Panc1 (cell line): ENCODE data around the gene SDK1. TPM values are rescaled to one million over a fixed set of nuclear protein-coding genes. Genes with fewer than 3 reads are reported as not detected.

Experiments
- ATAC-seq: fragments of 200-7000 bp; cut with Tn5 transposase; 2 replicates; pipeline ENCODE4 v1.9.1; 2020; ENCODE audit warnings: mild to moderate bottlenecking, moderate library complexity
- BruUV-seq: library from RNA; stranded (reverse); fragments of 400-500 nt; replicated peaks from 2 replicates; lab custom pipeline; 2021; lab: Mats Ljungman, UMichigan
- CTCF ChIA-PET: fragments of 300-600 bp; sonication (Branson Sonifier 250); formaldehyde crosslinking; loops from one replicate; lab custom pipeline; 2022; ENCODE audit warnings: antibody characterized with exemption; lab: Charles Lee
- POLR2A ChIA-PET: fragments of 300-600 bp; sonication (Branson Sonifier 250); formaldehyde crosslinking; loops from one replicate; lab custom pipeline; 2022; ENCODE audit warnings: antibody characterized with exemption; lab: Charles Lee
- DNase-seq: peaks from one replicate; pipeline ENCODE4 v3.0.0-alpha.2; 2010; ENCODE audit warnings: low read depth, low spot score
- H3K27ac ChIP-seq: 2 replicates; pipeline ENCODE4 v1.5.1; 2011; ENCODE audit warnings: mild to moderate bottlenecking, low read length, inconsistent platforms
- H3K27me3 ChIP-seq: fragments of 200-500 bp; sonication (Bioruptor generic); 2 replicates; pipeline ENCODE4 v1.6.0; 2014; ENCODE audit warnings: low read length, inconsistent platforms; ENCODE audit not compliant: control insufficient read depth, insufficient read depth
- H3K36me3 ChIP-seq: fragments of 200-500 bp; sonication (Bioruptor generic); 2 replicates; pipeline ENCODE4 v1.5.1; 2014; ENCODE audit warnings: inconsistent platforms, mild to moderate bottlenecking, low read length, moderate library complexity; ENCODE audit not compliant: control insufficient read depth, insufficient read depth
- H3K4me1 ChIP-seq: 2 replicates; pipeline ENCODE4 v1.5.1; 2011; ENCODE audit warnings: inconsistent platforms, mild to moderate bottlenecking, low read length, moderate library complexity; ENCODE audit not compliant: control insufficient read depth, insufficient read depth
- H3K4me3 ChIP-seq, 2 experiments: 2 replicates each; pipeline ENCODE4 v1.5.1; 2011 to 2012; ENCODE audit warnings: low read depth in 2 of 2, low read length in 2 of 2, mild to moderate bottlenecking in 2 of 2, inconsistent platforms in 1 of 2, moderate library complexity in 1 of 2
- H3K9me3 ChIP-seq: fragments of 200-500 bp; sonication (Bioruptor generic); 2 replicates; pipeline ENCODE4 v1.5.1; 2014; ENCODE audit warnings: low read depth, mild to moderate bottlenecking, inconsistent platforms, low read length, moderate library complexity; ENCODE audit not compliant: control insufficient read depth, insufficient read depth
- CTCF ChIP-seq: fragments of 450-650 bp; IDR thresholded peaks from 2 replicates; pipeline ENCODE4 v1.5.1; 2017; ENCODE audit warnings: mild to moderate bottlenecking
- POLR2AphosphoS5 ChIP-seq: IDR thresholded peaks from 2 replicates; pipeline ENCODE4 v1.6.1; 2012; ENCODE audit warnings: mild to moderate bottlenecking, low read depth, low read length, moderate library complexity
- SIN3A ChIP-seq: IDR thresholded peaks from 2 replicates; pipeline ENCODE4 v1.6.1; 2012; ENCODE audit warnings: low read depth, mild to moderate bottlenecking, low read length, moderate library complexity, borderline replicate concordance; ENCODE audit not compliant: insufficient read depth
- TCF7L2 ChIP-seq: IDR thresholded peaks from 2 replicates; pipeline ENCODE4 v1.6.1; 2011; ENCODE audit warnings: mild to moderate bottlenecking, low read depth, low read length, inconsistent platforms
- in situ Hi-C: cut with HindIII; loops from 2 replicates; pipeline ENCODE4 v1.10.0; 2016; ENCODE audit warnings: low sequenced_read_pairs, low pct_unique_long_range_greater_than_20kb
- intact Hi-C: fragments of 100-400 bp; cut with micrococcal nuclease; formaldehyde crosslinking; loops from one replicate; pipeline ENCODE4 v1.10.0; 2022; ENCODE audit not compliant: unreplicated experiment
- total RNA-seq: library from RNA; stranded (reverse); gene quantifications from one replicate; pipeline ENCODE4 v1.2.1, GENCODE V29; 2021; ENCODE audit not compliant: unreplicated experiment
- TF ChIP-seq, protein P1 (sequence below), 2 experiments: IDR thresholded peaks; 2 replicates each; pipeline ENCODE4 v1.6.1; 2011 to 2012; ENCODE audit warnings: low read depth in 2 of 2, control low read depth in 1 of 2, low read length in 1 of 2, mild to moderate bottlenecking in 1 of 2, moderate library complexity in 1 of 2; ENCODE audit not compliant: insufficient read depth in 1 of 2

SDK1 gene
- total RNA-seq, 1 experiment from 2014 or later, result 47.4 TPM

DNA sequence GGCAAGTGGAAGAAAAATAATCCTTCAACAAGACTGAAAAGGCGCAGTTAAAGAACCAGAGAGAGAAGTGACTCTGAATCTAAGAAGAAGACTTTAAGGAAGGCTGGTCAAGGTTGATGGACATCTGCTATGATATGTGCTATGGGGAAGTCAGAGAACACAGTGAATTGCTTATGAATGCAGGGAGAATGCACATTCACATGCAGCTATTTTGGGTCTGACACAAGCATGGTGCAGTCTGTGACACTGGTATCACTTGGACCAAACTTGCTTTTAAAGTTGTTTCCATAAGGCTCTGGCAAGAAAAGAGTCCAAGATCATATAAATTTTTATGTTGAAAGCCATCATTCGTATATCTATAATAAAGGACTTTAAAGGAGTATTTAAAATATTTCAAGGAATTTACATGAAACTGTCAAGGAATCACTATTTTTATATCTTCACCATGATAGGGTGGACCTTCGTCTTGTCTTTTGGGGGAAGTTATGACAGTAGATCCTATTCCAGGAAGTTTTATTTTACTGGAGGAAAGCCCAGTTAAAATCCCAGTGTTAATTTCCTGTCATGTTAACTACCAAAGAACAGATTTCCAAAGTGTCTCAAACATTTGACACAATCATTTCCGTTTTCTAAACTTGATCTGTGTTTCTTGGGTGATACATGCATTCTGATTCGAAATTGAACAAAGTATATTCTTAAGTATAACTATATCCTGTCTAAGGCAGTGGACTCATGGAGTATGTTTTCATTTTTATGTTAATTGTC lies 239.6 kb downstream of the SDK1 start:
- intact Hi-C loops (no loop called here), in situ Hi-C loops (no loop called here)
- no peak overlapping the region; the same call in 1 of the 2 replicates for H3K27ac ChIP-seq
- ATAC-seq, result no peak
- TF ChIP-seq TCF7L2, result no peak
- no peak for TF ChIP-seq POLR2AphosphoS5
- no peak for TF ChIP-seq SIN3A
- TF ChIP-seq, protein P1, sequence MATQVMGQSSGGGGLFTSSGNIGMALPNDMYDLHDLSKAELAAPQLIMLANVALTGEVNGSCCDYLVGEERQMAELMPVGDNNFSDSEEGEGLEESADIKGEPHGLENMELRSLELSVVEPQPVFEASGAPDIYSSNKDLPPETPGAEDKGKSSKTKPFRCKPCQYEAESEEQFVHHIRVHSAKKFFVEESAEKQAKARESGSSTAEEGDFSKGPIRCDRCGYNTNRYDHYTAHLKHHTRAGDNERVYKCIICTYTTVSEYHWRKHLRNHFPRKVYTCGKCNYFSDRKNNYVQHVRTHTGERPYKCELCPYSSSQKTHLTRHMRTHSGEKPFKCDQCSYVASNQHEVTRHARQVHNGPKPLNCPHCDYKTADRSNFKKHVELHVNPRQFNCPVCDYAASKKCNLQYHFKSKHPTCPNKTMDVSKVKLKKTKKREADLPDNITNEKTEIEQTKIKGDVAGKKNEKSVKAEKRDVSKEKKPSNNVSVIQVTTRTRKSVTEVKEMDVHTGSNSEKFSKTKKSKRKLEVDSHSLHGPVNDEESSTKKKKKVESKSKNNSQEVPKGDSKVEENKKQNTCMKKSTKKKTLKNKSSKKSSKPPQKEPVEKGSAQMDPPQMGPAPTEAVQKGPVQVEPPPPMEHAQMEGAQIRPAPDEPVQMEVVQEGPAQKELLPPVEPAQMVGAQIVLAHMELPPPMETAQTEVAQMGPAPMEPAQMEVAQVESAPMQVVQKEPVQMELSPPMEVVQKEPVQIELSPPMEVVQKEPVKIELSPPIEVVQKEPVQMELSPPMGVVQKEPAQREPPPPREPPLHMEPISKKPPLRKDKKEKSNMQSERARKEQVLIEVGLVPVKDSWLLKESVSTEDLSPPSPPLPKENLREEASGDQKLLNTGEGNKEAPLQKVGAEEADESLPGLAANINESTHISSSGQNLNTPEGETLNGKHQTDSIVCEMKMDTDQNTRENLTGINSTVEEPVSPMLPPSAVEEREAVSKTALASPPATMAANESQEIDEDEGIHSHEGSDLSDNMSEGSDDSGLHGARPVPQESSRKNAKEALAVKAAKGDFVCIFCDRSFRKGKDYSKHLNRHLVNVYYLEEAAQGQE (IDR thresholded peaks at IDR 0.05; ENCODE audit: insufficient read depth in 1 of 2, low read depth in 2 of 2, low read length in 1 of 2), result no peak
- no peak for TF ChIP-seq CTCF
- DNase-seq, result no peak
- no peaks in the 10 kb centered on the region for H3K27me3 ChIP-seq
- no peaks in the 10 kb centered on the region; the same call in 1 of the 2 replicates for H3K4me1 ChIP-seq
- POLR2A ChIA-PET, result no interaction called here
- CTCF ChIA-PET, result no interaction called here
- H3K36me3 ChIP-seq, result no peaks in the 10 kb centered on the region
- H3K4me3 ChIP-seq, result no peak overlapping the region
- H3K9me3 ChIP-seq, result no peaks in the 10 kb centered on the region
- BruUV-seq, result no TSS peak

- POLR2A ChIA-PET, result no interaction called here
- in situ Hi-C loops (no loop called here), intact Hi-C loops (no loop called here)
- Histone ChIP-seq H3K27ac (peak overlapping the region; percentile 30; the same call in 1 of the 2 replicates), H3K4me1 (peaks cover 1% of the 10 kb centered on the region), H3K4me3 (no peak overlapping the region), H3K27me3 (no peaks in the 10 kb centered on the region), H3K36me3 (no peaks in the 10 kb centered on the region), H3K9me3 (no peaks in the 10 kb centered on the region)
- BruUV-seq, result no TSS peak
- DNase-seq (no peak), ATAC-seq (no peak)
- TF ChIP-seq CTCF, result peak; percentile 58
- TF ChIP-seq SIN3A, result no peak
- CTCF ChIA-PET, result interaction anchor here (0.6 kb wide), 1 partner anchor 642 kb away, joined by 3 read pairs; no protein-coding TSS in a partner anchor
Observed at GRCh38 chr7:3544202-3544601, 243.2 kb downstream of the SDK1 start.
